ENCODE measurements around the gene VPS36. TPM values are rescaled to one million over a fixed set of nuclear protein-coding genes. Genes with fewer than 3 reads are reported as not detected.

VPS36 gene
- total and polyA plus RNA-seq, 2 of the 4 experiments (the other 2 are of a cell fraction), result 14.8 to 16.7 TPM

DNA sequence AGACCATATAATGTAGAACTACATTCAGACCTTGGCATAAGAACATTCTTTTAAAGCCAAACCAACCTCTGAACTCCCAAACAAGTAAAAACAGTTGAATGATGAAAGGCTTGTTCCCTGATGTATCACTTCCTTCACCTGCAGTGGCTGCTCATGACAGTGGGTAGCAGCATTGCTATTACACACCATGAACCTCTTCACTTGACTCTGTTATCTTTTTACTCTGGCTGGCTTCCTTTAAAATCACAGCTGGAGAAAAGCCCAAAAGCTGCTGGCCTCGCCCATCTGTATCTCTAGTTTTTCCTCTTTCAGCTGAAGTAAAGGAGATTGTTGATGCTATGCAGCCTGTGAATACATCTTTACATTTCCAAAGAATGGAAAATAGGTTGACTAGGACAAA is 67.1 kb downstream of the VPS36 start:
- WGBS, 2 experiments (ENCODE audit: extremely low coverage in 2 of 2, insufficient read length in 1 of 2), result no CpG with 5 or more reads among the region's 1 CpG
- Histone ChIP-seq H3K79me1 (ENCODE audit: low read depth in 1 of 2, low read length in 2 of 2) (no peaks in the 10 kb centered on the region), H2BK120ac (ENCODE audit: low read depth, low read length) (no peak overlapping the region), H2AK9ac (replicated peaks; ENCODE audit: low read depth, low read length, poor library complexity) (no peak overlapping the region), H3K4me1 (ENCODE audit: control insufficient read depth, insufficient read depth, low read length) (peaks cover 2% of the 10 kb centered on the region; the same call in 1 of the 2 replicates), H3K14ac (replicated peaks; ENCODE audit: low read depth, low read length) (no peak overlapping the region), H3K4me2 (ENCODE audit: low read depth, low read length) (no peak overlapping the region), H4K8ac (ENCODE audit: low read depth in 2 of 2, low read length in 2 of 2) (no peak overlapping the region), H3K9me1 (ENCODE audit: insufficient read depth, low read length) (no peaks in the 10 kb centered on the region), H3K27me3 (ENCODE audit: control insufficient read depth, insufficient read depth, low read length) (peaks cover 2% of the 10 kb centered on the region; the same call in 1 of the 2 replicates), H3K56ac (ENCODE audit: extremely low read depth, insufficient read depth, low read length) (no peak overlapping the region), H3K18ac (ENCODE audit: low read depth, low read length) (no peak overlapping the region), H3K36me3 (ENCODE audit: control insufficient read depth, insufficient read depth, low read length) (no peaks in the 10 kb centered on the region), H4K91ac (ENCODE audit: insufficient read depth, low read depth, low read length) (no peak overlapping the region), H3K27ac (ENCODE audit: insufficient read depth, low read length) (no peak overlapping the region), H3K9me3 (ENCODE audit: control insufficient read depth, insufficient read depth, low read length) (no peaks in the 10 kb centered on the region), H4K5ac (ENCODE audit: low read depth, low read length) (no peak overlapping the region), H3K4me3 (ENCODE audit: insufficient read depth, low read depth, low read length) (no peak overlapping the region), H2BK5ac (ENCODE audit: low read depth, low read length, poor library complexity, severe bottlenecking) (no peak overlapping the region), H3K23ac (ENCODE audit: low read depth, low read length) (no peak overlapping the region), H2BK20ac (ENCODE audit: low read depth, low read length) (no peak overlapping the region), H2BK15ac (ENCODE audit: low read depth, low read length) (no peak overlapping the region), H3K4ac (ENCODE audit: low read depth, low read length) (no peak overlapping the region), H2AK5ac (ENCODE audit: low read depth, low read length) (no peak overlapping the region), H4K20me1 (ENCODE audit: insufficient read depth, low read length) (no peaks in the 10 kb centered on the region), H2AFZ (replicated peaks; ENCODE audit: low read length, poor library complexity) (no peak overlapping the region), H3K9ac (ENCODE audit: low read depth, low read length) (no peak overlapping the region)
- ATAC-seq (ENCODE audit: low read depth) (no peak), DNase-seq (peak; percentile 28)
- in situ Hi-C loops (cut with MboI; ENCODE audit: low sequenced_read_pairs), result no loop called here
- intact Hi-C loops (cut with micrococcal nuclease), result no loop called here
- dilution Hi-C loops (cut with HindIII; ENCODE audit: low sequenced_read_pairs, unreplicated experiment), result no loop called here
- CTCF ChIA-PET, result no interaction called here
- BruUV-seq (replicated peaks), result no TSS peak
- POLR2A ChIA-PET (ENCODE audit: unreplicated experiment), result no interaction called here
- TF ChIP-seq NFE2L2 (IDR thresholded peaks at IDR 0.05; ENCODE audit: low read depth, low read length) (no peak), MAFK (IDR thresholded peaks at IDR 0.05; ENCODE audit: low read depth, low read length) (no peak), CEBPB (IDR thresholded peaks at IDR 0.05; ENCODE audit: low read depth, low read length) (no peak), SMC3 (IDR thresholded peaks at IDR 0.05; ENCODE audit: low read depth, low read length) (no peak), BHLHE40 (IDR thresholded peaks at IDR 0.05; ENCODE audit: low read depth, low read length) (no peak), POLR2A (IDR thresholded peaks at IDR 0.05; ENCODE audit: low read depth, low read length) (no peak), RAD21 (IDR thresholded peaks at IDR 0.05; ENCODE audit: low read length) (no peak), MXI1 (IDR thresholded peaks at IDR 0.05; ENCODE audit: borderline replicate concordance, low read depth, low read length) (no peak), RFX5 (IDR thresholded peaks at IDR 0.05; ENCODE audit: low read depth, low read length) (no peak), CHD1 (IDR thresholded peaks at IDR 0.05; ENCODE audit: low read depth, low read length) (no peak), MAZ (IDR thresholded peaks at IDR 0.05; ENCODE audit: borderline replicate concordance, low read depth, low read length) (no peak), RCOR1 (IDR thresholded peaks at IDR 0.05; ENCODE audit: insufficient replicate concordance, low read length) (no peak), FOS (IDR thresholded peaks at IDR 0.05; ENCODE audit: low read depth, low read length) (no peak)
- TF ChIP-seq, protein P1, sequence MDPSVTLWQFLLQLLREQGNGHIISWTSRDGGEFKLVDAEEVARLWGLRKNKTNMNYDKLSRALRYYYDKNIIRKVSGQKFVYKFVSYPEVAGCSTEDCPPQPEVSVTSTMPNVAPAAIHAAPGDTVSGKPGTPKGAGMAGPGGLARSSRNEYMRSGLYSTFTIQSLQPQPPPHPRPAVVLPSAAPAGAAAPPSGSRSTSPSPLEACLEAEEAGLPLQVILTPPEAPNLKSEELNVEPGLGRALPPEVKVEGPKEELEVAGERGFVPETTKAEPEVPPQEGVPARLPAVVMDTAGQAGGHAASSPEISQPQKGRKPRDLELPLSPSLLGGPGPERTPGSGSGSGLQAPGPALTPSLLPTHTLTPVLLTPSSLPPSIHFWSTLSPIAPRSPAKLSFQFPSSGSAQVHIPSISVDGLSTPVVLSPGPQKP (IDR thresholded peaks at IDR 0.05; ENCODE audit: borderline replicate concordance, low read depth, low read length), result no peak
- TF ChIP-seq, protein P2, sequence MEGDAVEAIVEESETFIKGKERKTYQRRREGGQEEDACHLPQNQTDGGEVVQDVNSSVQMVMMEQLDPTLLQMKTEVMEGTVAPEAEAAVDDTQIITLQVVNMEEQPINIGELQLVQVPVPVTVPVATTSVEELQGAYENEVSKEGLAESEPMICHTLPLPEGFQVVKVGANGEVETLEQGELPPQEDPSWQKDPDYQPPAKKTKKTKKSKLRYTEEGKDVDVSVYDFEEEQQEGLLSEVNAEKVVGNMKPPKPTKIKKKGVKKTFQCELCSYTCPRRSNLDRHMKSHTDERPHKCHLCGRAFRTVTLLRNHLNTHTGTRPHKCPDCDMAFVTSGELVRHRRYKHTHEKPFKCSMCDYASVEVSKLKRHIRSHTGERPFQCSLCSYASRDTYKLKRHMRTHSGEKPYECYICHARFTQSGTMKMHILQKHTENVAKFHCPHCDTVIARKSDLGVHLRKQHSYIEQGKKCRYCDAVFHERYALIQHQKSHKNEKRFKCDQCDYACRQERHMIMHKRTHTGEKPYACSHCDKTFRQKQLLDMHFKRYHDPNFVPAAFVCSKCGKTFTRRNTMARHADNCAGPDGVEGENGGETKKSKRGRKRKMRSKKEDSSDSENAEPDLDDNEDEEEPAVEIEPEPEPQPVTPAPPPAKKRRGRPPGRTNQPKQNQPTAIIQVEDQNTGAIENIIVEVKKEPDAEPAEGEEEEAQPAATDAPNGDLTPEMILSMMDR (conservative IDR thresholded peaks at IDR 0.05; ENCODE audit: low read depth, low read length), result no peak
- TF ChIP-seq, protein P3, sequence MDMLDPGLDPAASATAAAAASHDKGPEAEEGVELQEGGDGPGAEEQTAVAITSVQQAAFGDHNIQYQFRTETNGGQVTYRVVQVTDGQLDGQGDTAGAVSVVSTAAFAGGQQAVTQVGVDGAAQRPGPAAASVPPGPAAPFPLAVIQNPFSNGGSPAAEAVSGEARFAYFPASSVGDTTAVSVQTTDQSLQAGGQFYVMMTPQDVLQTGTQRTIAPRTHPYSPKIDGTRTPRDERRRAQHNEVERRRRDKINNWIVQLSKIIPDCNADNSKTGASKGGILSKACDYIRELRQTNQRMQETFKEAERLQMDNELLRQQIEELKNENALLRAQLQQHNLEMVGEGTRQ (IDR thresholded peaks at IDR 0.05; ENCODE audit: low read depth, low read length), result no peak

All from IMR-90 (cell line).